H1 (cell line): ENCODE data around the gene LVRN. TPM values are rescaled to one million over a fixed set of nuclear protein-coding genes. Genes with fewer than 3 reads are reported as not detected.

Experiments used
- BRCA1 ChIP-seq: IDR thresholded peaks from 2 replicates; pipeline ENCODE4 v1.6.1; 2012; ENCODE audit warnings: low read depth, low read length, improper control_type of control experiment
- CREB1 ChIP-seq: IDR thresholded peaks from 2 replicates; pipeline ENCODE4 v1.6.1; 2012; ENCODE audit warnings: inconsistent platforms
- CTBP2 ChIP-seq: IDR thresholded peaks from 2 replicates; pipeline ENCODE4 v1.7.0; 2011; ENCODE audit warnings: borderline replicate concordance, mild to moderate bottlenecking, moderate library complexity, mixed read lengths, low read length; ENCODE audit not compliant: insufficient read depth, insufficient read length
- EZH2 ChIP-seq: fragments of 200-600 bp; sonication (generic); IDR thresholded peaks from 2 replicates; pipeline ENCODE4 v1.7.1; 2012; ENCODE audit warnings: low read depth, mild to moderate bottlenecking, moderate library complexity, low read length, inconsistent platforms; ENCODE audit not compliant: severe bottlenecking
- KDM4A ChIP-seq: IDR thresholded peaks from one replicate; pipeline ENCODE4 v1.7.1; 2012; ENCODE audit warnings: low read depth, mild to moderate bottlenecking, moderate library complexity, low read length, inconsistent platforms; ENCODE audit not compliant: severe bottlenecking
- polyA plus RNA-seq, 7 experiments: library from polyadenylated mRNA; depleted of rRNA in 3 of 7; stranded (reverse) in 5 of 7; unstranded in 2 of 7; fragments of >200 nt in 5 of 7; fragments of 200-250 nt in 2 of 7; gene quantifications; 1 replicate in 5 of 7; 2 replicates in 1 of 7; 4 replicates in 1 of 7; pipeline versions ENCODE4 v1.2.1 to v1.2.3, GENCODE V29; 2011 to 2013; ENCODE audit warnings: missing spikeins in 2 of 7, mixed read lengths in 2 of 7
- total RNA-seq: library from RNA; stranded (reverse); fragmentation: NEBNext Ultra II Directional; extraction: Animal tissue kit (Norgen Biotek cat#: 25700); gene quantifications from 2 replicates; pipeline ENCODE4 v1.2.1, GENCODE V29; 2021
- TF ChIP-seq, protein P1 (sequence below): fragments of 300-600 bp; sonication (generic); IDR thresholded peaks from 2 replicates; pipeline ENCODE4 v1.7.1; 2012; ENCODE audit warnings: low read length, moderate library complexity, mild to moderate bottlenecking, inconsistent platforms; ENCODE audit not compliant: insufficient replicate concordance
- TF ChIP-seq, protein P2 (sequence below): IDR thresholded peaks from 2 replicates; pipeline ENCODE4 v1.6.1; 2012; ENCODE audit warnings: inconsistent platforms
- TF ChIP-seq, protein P3 (sequence below): IDR thresholded peaks from 2 replicates; pipeline ENCODE4 v1.6.1; 2012; ENCODE audit warnings: inconsistent platforms

LVRN gene
- total and polyA plus RNA-seq, 2 of the 8 experiments (the other 6 are each of a cell fraction or from before 2014, with no cell fraction given): 0.08 to 0.09 TPM

DNA sequence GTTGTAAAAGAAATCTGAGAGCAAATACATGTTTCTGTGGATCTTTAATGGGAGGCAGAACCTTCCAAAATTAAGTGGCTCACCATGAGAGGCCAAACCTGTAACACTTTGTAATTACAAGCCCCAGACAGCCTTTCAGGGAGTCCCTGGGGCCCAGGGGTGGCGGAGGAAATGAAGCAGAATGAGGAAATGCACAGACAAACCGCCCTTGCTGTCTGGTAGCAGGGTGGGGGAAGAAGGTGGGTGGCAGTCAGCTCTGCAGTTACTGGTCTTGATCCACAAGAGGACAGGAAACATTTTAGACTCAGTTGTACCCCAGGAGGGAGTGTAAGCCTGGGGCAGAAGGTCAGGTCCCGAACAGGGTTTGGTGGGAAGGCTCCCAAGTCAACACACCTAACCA is 76.5 kb downstream of the LVRN start (continued):
- TF ChIP-seq, protein P1, sequence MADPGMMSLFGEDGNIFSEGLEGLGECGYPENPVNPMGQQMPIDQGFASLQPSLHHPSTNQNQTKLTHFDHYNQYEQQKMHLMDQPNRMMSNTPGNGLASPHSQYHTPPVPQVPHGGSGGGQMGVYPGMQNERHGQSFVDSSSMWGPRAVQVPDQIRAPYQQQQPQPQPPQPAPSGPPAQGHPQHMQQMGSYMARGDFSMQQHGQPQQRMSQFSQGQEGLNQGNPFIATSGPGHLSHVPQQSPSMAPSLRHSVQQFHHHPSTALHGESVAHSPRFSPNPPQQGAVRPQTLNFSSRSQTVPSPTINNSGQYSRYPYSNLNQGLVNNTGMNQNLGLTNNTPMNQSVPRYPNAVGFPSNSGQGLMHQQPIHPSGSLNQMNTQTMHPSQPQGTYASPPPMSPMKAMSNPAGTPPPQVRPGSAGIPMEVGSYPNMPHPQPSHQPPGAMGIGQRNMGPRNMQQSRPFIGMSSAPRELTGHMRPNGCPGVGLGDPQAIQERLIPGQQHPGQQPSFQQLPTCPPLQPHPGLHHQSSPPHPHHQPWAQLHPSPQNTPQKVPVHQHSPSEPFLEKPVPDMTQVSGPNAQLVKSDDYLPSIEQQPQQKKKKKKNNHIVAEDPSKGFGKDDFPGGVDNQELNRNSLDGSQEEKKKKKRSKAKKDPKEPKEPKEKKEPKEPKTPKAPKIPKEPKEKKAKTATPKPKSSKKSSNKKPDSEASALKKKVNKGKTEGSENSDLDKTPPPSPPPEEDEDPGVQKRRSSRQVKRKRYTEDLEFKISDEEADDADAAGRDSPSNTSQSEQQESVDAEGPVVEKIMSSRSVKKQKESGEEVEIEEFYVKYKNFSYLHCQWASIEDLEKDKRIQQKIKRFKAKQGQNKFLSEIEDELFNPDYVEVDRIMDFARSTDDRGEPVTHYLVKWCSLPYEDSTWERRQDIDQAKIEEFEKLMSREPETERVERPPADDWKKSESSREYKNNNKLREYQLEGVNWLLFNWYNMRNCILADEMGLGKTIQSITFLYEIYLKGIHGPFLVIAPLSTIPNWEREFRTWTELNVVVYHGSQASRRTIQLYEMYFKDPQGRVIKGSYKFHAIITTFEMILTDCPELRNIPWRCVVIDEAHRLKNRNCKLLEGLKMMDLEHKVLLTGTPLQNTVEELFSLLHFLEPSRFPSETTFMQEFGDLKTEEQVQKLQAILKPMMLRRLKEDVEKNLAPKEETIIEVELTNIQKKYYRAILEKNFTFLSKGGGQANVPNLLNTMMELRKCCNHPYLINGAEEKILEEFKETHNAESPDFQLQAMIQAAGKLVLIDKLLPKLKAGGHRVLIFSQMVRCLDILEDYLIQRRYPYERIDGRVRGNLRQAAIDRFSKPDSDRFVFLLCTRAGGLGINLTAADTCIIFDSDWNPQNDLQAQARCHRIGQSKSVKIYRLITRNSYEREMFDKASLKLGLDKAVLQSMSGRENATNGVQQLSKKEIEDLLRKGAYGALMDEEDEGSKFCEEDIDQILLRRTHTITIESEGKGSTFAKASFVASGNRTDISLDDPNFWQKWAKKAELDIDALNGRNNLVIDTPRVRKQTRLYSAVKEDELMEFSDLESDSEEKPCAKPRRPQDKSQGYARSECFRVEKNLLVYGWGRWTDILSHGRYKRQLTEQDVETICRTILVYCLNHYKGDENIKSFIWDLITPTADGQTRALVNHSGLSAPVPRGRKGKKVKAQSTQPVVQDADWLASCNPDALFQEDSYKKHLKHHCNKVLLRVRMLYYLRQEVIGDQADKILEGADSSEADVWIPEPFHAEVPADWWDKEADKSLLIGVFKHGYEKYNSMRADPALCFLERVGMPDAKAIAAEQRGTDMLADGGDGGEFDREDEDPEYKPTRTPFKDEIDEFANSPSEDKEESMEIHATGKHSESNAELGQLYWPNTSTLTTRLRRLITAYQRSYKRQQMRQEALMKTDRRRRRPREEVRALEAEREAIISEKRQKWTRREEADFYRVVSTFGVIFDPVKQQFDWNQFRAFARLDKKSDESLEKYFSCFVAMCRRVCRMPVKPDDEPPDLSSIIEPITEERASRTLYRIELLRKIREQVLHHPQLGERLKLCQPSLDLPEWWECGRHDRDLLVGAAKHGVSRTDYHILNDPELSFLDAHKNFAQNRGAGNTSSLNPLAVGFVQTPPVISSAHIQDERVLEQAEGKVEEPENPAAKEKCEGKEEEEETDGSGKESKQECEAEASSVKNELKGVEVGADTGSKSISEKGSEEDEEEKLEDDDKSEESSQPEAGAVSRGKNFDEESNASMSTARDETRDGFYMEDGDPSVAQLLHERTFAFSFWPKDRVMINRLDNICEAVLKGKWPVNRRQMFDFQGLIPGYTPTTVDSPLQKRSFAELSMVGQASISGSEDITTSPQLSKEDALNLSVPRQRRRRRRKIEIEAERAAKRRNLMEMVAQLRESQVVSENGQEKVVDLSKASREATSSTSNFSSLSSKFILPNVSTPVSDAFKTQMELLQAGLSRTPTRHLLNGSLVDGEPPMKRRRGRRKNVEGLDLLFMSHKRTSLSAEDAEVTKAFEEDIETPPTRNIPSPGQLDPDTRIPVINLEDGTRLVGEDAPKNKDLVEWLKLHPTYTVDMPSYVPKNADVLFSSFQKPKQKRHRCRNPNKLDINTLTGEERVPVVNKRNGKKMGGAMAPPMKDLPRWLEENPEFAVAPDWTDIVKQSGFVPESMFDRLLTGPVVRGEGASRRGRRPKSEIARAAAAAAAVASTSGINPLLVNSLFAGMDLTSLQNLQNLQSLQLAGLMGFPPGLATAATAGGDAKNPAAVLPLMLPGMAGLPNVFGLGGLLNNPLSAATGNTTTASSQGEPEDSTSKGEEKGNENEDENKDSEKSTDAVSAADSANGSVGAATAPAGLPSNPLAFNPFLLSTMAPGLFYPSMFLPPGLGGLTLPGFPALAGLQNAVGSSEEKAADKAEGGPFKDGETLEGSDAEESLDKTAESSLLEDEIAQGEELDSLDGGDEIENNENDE: no peak
- no peak for TF ChIP-seq CTBP2
- no peak for TF ChIP-seq BRCA1
- TF ChIP-seq, protein P2, sequence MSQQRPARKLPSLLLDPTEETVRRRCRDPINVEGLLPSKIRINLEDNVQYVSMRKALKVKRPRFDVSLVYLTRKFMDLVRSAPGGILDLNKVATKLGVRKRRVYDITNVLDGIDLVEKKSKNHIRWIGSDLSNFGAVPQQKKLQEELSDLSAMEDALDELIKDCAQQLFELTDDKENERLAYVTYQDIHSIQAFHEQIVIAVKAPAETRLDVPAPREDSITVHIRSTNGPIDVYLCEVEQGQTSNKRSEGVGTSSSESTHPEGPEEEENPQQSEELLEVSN: no peak
- TF ChIP-seq CREB1: no peak
- TF ChIP-seq EZH2: no peak
- TF ChIP-seq KDM4A: no peak
- TF ChIP-seq, protein P3, sequence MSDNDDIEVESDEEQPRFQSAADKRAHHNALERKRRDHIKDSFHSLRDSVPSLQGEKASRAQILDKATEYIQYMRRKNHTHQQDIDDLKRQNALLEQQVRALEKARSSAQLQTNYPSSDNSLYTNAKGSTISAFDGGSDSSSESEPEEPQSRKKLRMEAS: no peak
